Measurements from ENCODE around the gene KCMF1. TPM values are rescaled to one million over a fixed set of nuclear protein-coding genes. Genes with fewer than 3 reads are reported as not detected.
A peak's percentile ranks its signal among the peaks of the same experiment; 100 is the strongest.

Gene KCMF1
- total and polyA plus RNA-seq, 2 of the 13 experiments (the other 11 are each of a cell fraction or from before 2014, with no cell fraction given): 62.1 to 116 TPM

DNA sequence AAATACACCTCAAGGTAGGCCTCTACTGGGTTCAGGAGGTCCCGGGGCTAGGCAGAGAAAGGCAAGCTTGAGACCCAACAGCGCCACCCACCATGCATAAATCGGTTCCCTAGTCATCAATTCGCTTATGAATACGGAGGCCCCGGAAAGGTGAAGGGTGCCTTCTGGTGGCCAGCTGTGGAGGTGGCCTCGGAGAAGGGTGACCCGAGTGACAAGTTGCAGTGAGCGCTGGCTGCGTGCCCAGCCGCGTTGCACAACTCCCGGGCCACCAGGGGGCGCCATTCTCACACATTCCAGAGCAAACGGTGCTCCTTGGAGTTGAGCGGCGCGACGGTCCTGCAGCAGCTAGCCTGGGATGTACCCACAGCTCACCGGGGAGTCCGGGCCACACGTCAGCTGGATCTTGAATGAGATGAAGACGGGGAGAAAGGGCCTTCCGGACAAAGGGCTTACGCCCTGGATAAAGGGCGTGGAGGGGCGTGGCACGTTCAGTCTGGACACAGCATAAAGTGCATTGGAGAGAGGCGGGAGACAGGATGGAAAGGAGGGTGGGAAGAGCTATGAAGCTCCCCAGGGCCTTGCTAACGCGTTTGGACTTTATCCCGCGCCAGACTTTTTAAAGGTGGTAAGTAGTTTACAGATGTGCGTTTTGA is 45.1 kb upstream of the KCMF1 start (continued):
- peak; percentile 64 for TF ChIP-seq ZNF883 (CRISPR knock-in tag; IDR thresholded peaks at IDR 0.05; ENCODE audit: not compliant biosample characterization)
- peak; percentile 90 for TF ChIP-seq HDAC1 (CRISPR knock-in tag; IDR thresholded peaks at IDR 0.05)
- no peak for TF ChIP-seq ZFP36 (IDR thresholded peaks at IDR 0.05; ENCODE audit: borderline replicate concordance, low read depth, low read length, partially characterized antibody)
- TF ChIP-seq LBX2 (CRISPR knock-in tag; IDR thresholded peaks at IDR 0.05; ENCODE audit: borderline replicate concordance): peak; percentile 23; the same call in 1 of the 2 replicates
- no peak for TF ChIP-seq RFX1 (IDR thresholded peaks at IDR 0.05)
- TF ChIP-seq MAF1 (CRISPR knock-in tag; IDR thresholded peaks at IDR 0.05; ENCODE audit: borderline replicate concordance): peak; percentile 91; the same call in 1 of the 2 replicates
- peak; percentile 83 for TF ChIP-seq ZNF121 (CRISPR knock-in tag; IDR thresholded peaks at IDR 0.05)
- TF ChIP-seq ZFP62 (CRISPR knock-in tag; IDR thresholded peaks at IDR 0.05): no peak
- no peak for TF ChIP-seq REXO4 (CRISPR knock-in tag; IDR thresholded peaks at IDR 0.05; ENCODE audit: borderline replicate concordance)
- peak; percentile 94 for TF ChIP-seq TARDBP (CRISPR knock-in tag; IDR thresholded peaks at IDR 0.05)
- TF ChIP-seq NFKBIZ (CRISPR knock-in tag; IDR thresholded peaks at IDR 0.05): peak; percentile 95
- peak; percentile 71; the same call in 1 of the 2 replicates for TF ChIP-seq ZSCAN30 (CRISPR knock-in tag; IDR thresholded peaks at IDR 0.05)
- peak; percentile 90; the same call in 2 of the 3 replicates for TF ChIP-seq MXI1 (IDR thresholded peaks at IDR 0.05; ENCODE audit: borderline replicate concordance, low read depth, low read length)
- TF ChIP-seq ZNF800 (CRISPR knock-in tag; IDR thresholded peaks at IDR 0.05): peak; percentile 82
- TF ChIP-seq HMG20B (CRISPR knock-in tag; conservative IDR thresholded peaks at IDR 0.05): peak; percentile 77
- TF ChIP-seq SMARCE1 (IDR thresholded peaks at IDR 0.05; ENCODE audit: borderline replicate concordance): no peak
- peak; percentile 91 for TF ChIP-seq ZSCAN20 (CRISPR knock-in tag; IDR thresholded peaks at IDR 0.05; ENCODE audit: borderline replicate concordance)
- TF ChIP-seq MTERF4 (CRISPR knock-in tag; IDR thresholded peaks at IDR 0.05): no peak
- 0 out of 2 replicates have a peak, but pooled peaks have one; percentile 80 for TF ChIP-seq SNAPC4 (CRISPR knock-in tag; IDR thresholded peaks at IDR 0.05)
- TF ChIP-seq SIX1 (CRISPR knock-in tag; IDR thresholded peaks at IDR 0.05; ENCODE audit: borderline replicate concordance): 0 out of 2 replicates have a peak, but pooled peaks have one; percentile 36
